ENCODE data around the gene CRIP3. TPM values are rescaled to one million over a fixed set of nuclear protein-coding genes. Genes with fewer than 3 reads are reported as not detected.

CRIP3 gene
- polyA plus RNA-seq, 3 donors = 1.2 to 12.8 (median 1.6) TPM

GRCh38 chr6:43287717-43288679 lies 20.6 kb downstream of the CRIP3 start:
- no peak overlapping the region for H3K4me3 Mint-ChIP-seq
- Histone ChIP-seq H3K27ac (ENCODE audit: low read depth in 1 of 2, low read length in 2 of 2) (no peak overlapping the region), H3K36me3 (replicated peaks in 1 of 2; ENCODE audit: control insufficient read depth in 1 of 2, insufficient read depth in 2 of 2, low read length in 2 of 2) (no peaks in the 10 kb centered on the region), H3K4me1 (ENCODE audit: control insufficient read depth in 1 of 2, insufficient read depth in 2 of 2, low read length in 2 of 2) (no peaks in the 10 kb centered on the region), H3K79me2 (ENCODE audit: insufficient read depth, low read length) (no peaks in the 10 kb centered on the region), H3K27me3 (ENCODE audit: control insufficient read depth in 2 of 2, insufficient read depth in 2 of 2, low read length in 2 of 2) (peaks cover 0 to 31% of the 10 kb centered on the region in 2 donors), H3K9ac (ENCODE audit: insufficient read depth, low read length, poor library complexity, severe bottlenecking) (no peak overlapping the region), H4K20me1 (ENCODE audit: insufficient read depth, low read length) (no peaks in the 10 kb centered on the region), H3K4me3 (replicated peaks in 1 of 3; ENCODE audit: low read depth in 2 of 3, low read length in 3 of 3) (no peak overlapping the region), H2AFZ (ENCODE audit: insufficient read depth, low read depth, low read length, poor library complexity, severe bottlenecking) (no peak overlapping the region), H3K4me2 (replicated peaks; ENCODE audit: extremely low read depth, low read length, poor library complexity, severe bottlenecking) (no peak overlapping the region), H3K9me3 (replicated peaks in 1 of 2; ENCODE audit: control insufficient read depth in 1 of 2, insufficient read depth in 1 of 2, low read length in 2 of 2) (no peaks in the 10 kb centered on the region)
- TF ChIP-seq, protein P1, sequence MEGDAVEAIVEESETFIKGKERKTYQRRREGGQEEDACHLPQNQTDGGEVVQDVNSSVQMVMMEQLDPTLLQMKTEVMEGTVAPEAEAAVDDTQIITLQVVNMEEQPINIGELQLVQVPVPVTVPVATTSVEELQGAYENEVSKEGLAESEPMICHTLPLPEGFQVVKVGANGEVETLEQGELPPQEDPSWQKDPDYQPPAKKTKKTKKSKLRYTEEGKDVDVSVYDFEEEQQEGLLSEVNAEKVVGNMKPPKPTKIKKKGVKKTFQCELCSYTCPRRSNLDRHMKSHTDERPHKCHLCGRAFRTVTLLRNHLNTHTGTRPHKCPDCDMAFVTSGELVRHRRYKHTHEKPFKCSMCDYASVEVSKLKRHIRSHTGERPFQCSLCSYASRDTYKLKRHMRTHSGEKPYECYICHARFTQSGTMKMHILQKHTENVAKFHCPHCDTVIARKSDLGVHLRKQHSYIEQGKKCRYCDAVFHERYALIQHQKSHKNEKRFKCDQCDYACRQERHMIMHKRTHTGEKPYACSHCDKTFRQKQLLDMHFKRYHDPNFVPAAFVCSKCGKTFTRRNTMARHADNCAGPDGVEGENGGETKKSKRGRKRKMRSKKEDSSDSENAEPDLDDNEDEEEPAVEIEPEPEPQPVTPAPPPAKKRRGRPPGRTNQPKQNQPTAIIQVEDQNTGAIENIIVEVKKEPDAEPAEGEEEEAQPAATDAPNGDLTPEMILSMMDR (IDR thresholded peaks at IDR 0.05) = no peak
- H3K27me3 Mint-ChIP-seq (ENCODE audit: low read depth in 3 of 3) = peaks cover 20 to 40% (median 39%) of the 10 kb centered on the region in 3 donors
- H3K9me3 Mint-ChIP-seq = peaks cover 0 to 4% (median 0%) of the 10 kb centered on the region in 7 donors
- no peaks in the 10 kb centered on the region for H3K36me3 Mint-ChIP-seq
- H3K4me1 Mint-ChIP-seq = peaks cover 2% of the 10 kb centered on the region
- 90% methylated on average over 2 of the region's 7 CpGs for WGBS (ENCODE audit: insufficient coverage)
- intact Hi-C loops (cut with micrococcal nuclease) = no loop called here
- H3K27ac Mint-ChIP-seq = no peak overlapping the region
- DNase-seq = no peak

GRCh38 chr6:43286980-43287716 lies 21.5 kb downstream of the CRIP3 start:
- H3K36me3 Mint-ChIP-seq = no peaks in the 10 kb centered on the region
- no peaks in the 10 kb centered on the region for H3K4me1 ChIP-seq (ENCODE audit: control insufficient read depth in 1 of 2, insufficient read depth in 2 of 2, low read length in 2 of 2)
- no peaks in the 10 kb centered on the region for H3K9me3 ChIP-seq (replicated peaks in 1 of 2; ENCODE audit: control insufficient read depth in 1 of 2, insufficient read depth in 1 of 2, low read length in 2 of 2)
- H3K4me2 ChIP-seq (replicated peaks; ENCODE audit: extremely low read depth, low read length, poor library complexity, severe bottlenecking) = no peak overlapping the region
- H3K79me2 ChIP-seq (ENCODE audit: insufficient read depth, low read length) = no peaks in the 10 kb centered on the region
- H3K27ac ChIP-seq (ENCODE audit: low read depth in 1 of 2, low read length in 2 of 2) = no peak overlapping the region
- H3K9me3 Mint-ChIP-seq = peaks cover 0 to 4% (median 0%) of the 10 kb centered on the region in 7 donors
- no peak overlapping the region for H3K4me3 ChIP-seq (replicated peaks in 1 of 3; ENCODE audit: low read depth in 2 of 3, low read length in 3 of 3)
- intact Hi-C loops (cut with micrococcal nuclease) = no loop called here
- TF ChIP-seq, protein P1 (IDR thresholded peaks at IDR 0.05) = no peak
- no peaks in the 10 kb centered on the region for H4K20me1 ChIP-seq (ENCODE audit: insufficient read depth, low read length)
- no peak overlapping the region for H2AFZ ChIP-seq (ENCODE audit: insufficient read depth, low read depth, low read length, poor library complexity, severe bottlenecking)
- WGBS (ENCODE audit: insufficient coverage) = 35% methylated on average over 2 of the region's 10 CpGs
- DNase-seq = no peak
- H3K27me3 ChIP-seq (ENCODE audit: control insufficient read depth in 2 of 2, insufficient read depth in 2 of 2, low read length in 2 of 2) = peaks cover 0 to 31% of the 10 kb centered on the region in 2 donors
- H3K9ac ChIP-seq (ENCODE audit: insufficient read depth, low read length, poor library complexity, severe bottlenecking) = no peak overlapping the region
- no peak overlapping the region for H3K4me3 Mint-ChIP-seq
- peaks cover 2% of the 10 kb centered on the region for H3K4me1 Mint-ChIP-seq
- H3K27ac Mint-ChIP-seq = no peak overlapping the region
- peaks cover 29 to 40% (median 36%) of the 10 kb centered on the region in 3 donors for H3K27me3 Mint-ChIP-seq (ENCODE audit: low read depth in 3 of 3)
- no peaks in the 10 kb centered on the region for H3K36me3 ChIP-seq (replicated peaks in 1 of 2; ENCODE audit: control insufficient read depth in 1 of 2, insufficient read depth in 2 of 2, low read length in 2 of 2)

Data from CD14-positive monocyte (primary cell).